OCI-LY1 (cell line): ENCODE measurements around the gene YRDC.

Source experiments
- H2AFZ ChIP-seq: fragments of 200-600 bp; sonication (generic), shearing (Covaris generic); 2 replicates; pipeline ENCODE4 v1.6.0; 2014; ENCODE audit warnings: antibody characterized with exemption, mild to moderate bottlenecking, low read length
- H3F3A ChIP-seq: fragments of 200-600 bp; sonication (generic), shearing (Covaris generic); 2 replicates; pipeline ENCODE4 v1.6.0; 2014; ENCODE audit warnings: mild to moderate bottlenecking, antibody characterized with exemption, low read length, moderate library complexity; ENCODE audit not compliant: insufficient read depth
- H3K27ac ChIP-seq: fragments of 200-600 bp; sonication (generic); 2 replicates; pipeline ENCODE4 v1.5.1; 2014; ENCODE audit warnings: low read length, mixed run types, mild to moderate bottlenecking, low read depth; ENCODE audit not compliant: poor library complexity, severe bottlenecking
- H3K27me3 ChIP-seq: fragments of 200-600 bp; sonication (generic); 2 replicates; pipeline ENCODE4 v1.6.0; 2014; ENCODE audit warnings: antibody characterized with exemption, mild to moderate bottlenecking, low read length, moderate library complexity; ENCODE audit not compliant: insufficient read depth
- H3K36me3 ChIP-seq: fragments of 200-600 bp; sonication (generic); 2 replicates; pipeline ENCODE4 v1.6.1; 2014; ENCODE audit warnings: mild to moderate bottlenecking, antibody characterized with exemption, low read length, moderate library complexity, mixed read lengths; ENCODE audit not compliant: insufficient read depth
- H3K4me1 ChIP-seq: fragments of 200-600 bp; sonication (generic); 2 replicates; pipeline ENCODE4 v1.5.1; 2014; ENCODE audit warnings: mild to moderate bottlenecking, low read length, moderate library complexity; ENCODE audit not compliant: insufficient read depth, severe bottlenecking
- H3K4me2 ChIP-seq: fragments of 200-600 bp; sonication (generic), shearing (Covaris generic); 2 replicates; pipeline ENCODE4 v1.6.1; 2014; ENCODE audit warnings: low read length
- H3K4me3 ChIP-seq: fragments of 200-600 bp; sonication (generic); 2 replicates; pipeline ENCODE4 v1.5.1; 2014; ENCODE audit warnings: low read length, low read depth, mild to moderate bottlenecking, mixed read lengths; ENCODE audit not compliant: poor library complexity, severe bottlenecking
- H3K79me2 ChIP-seq: fragments of 200-600 bp; shearing (Covaris generic); 2 replicates; pipeline ENCODE4 v1.6.1; 2016; ENCODE audit warnings: mixed run types, low read length, mixed read lengths; ENCODE audit not compliant: insufficient read depth
- H3K9ac ChIP-seq: fragments of 200-600 bp; sonication (generic), shearing (Covaris generic); 2 replicates; pipeline ENCODE4 v1.6.1; 2014; ENCODE audit warnings: mild to moderate bottlenecking, low read length, mixed read lengths
- H3K9me2 ChIP-seq: fragments of 200-600 bp; sonication (generic), shearing (Covaris generic); 2 replicates; pipeline ENCODE4 v1.6.1; 2014; ENCODE audit warnings: low read depth, mild to moderate bottlenecking, low read length, mixed read lengths
- H3K9me3 ChIP-seq: fragments of 200-600 bp; shearing (Covaris generic); 2 replicates; pipeline ENCODE4 v1.6.1; 2014; ENCODE audit warnings: low read length, mixed read lengths
- H4K20me1 ChIP-seq: fragments of 200-600 bp; sonication (generic), shearing (Covaris generic); 2 replicates; pipeline ENCODE4 v1.6.0; 2016; ENCODE audit warnings: mild to moderate bottlenecking, low read length; ENCODE audit not compliant: insufficient read depth
- EZH2 ChIP-seq: fragments of 200-600 bp; sonication (generic), shearing (Covaris generic); IDR thresholded peaks from 2 replicates; pipeline ENCODE4 v1.8.0; 2017; ENCODE audit warnings: borderline replicate concordance, mixed run types, mild to moderate bottlenecking, antibody characterized with exemption, low read length, moderate library complexity, mixed read lengths
- TF ChIP-seq, protein P1 (sequence below): fragments of 200-600 bp; sonication (generic), shearing (Covaris generic); IDR thresholded peaks from 2 replicates; pipeline ENCODE4 v1.5.1; 2017; ENCODE audit warnings: mild to moderate bottlenecking, antibody characterized with exemption, low read length, moderate library complexity, mixed read lengths

Gene YRDC

DNA sequence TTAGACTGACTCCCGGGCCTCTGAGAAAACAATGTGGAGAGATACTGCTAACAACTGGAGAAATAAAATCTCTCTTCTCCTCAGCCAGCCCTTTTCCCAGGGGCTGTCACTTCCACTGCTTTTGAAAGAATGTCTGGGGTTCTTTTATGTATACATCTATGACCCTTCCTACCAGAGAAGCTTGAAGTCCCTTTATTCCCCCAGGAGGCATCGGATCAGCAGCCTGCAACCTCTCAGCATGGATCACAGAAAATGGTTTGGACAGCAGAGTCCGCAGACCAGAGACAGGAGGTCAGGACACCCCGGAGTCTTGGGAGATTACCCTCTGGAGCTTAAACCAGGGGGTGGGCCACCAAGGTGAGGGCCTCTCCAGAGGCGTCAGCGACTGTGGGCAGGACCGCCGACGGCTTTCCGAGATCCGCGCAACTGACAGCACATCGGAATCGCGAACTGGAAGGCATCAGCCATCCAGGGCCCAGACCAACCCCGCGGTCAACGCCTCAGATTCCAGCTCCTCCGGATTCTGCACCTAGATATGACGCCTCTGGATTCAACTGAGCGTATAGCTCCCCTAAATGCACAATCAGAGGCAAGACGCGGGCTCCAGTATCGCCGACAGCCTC lies 44.1 kb downstream of the YRDC start:
- Histone ChIP-seq H2AFZ (no peak overlapping the region), H3K27me3 (no peaks in the 10 kb centered on the region), H3K9me2 (no peaks in the 10 kb centered on the region), H3K9me3 (no peaks in the 10 kb centered on the region), H3F3A (no peaks in the 10 kb centered on the region), H3K9ac (no peak overlapping the region), H3K4me2 (no peak overlapping the region), H3K27ac (no peak overlapping the region), H4K20me1 (no peaks in the 10 kb centered on the region), H3K79me2 (no peaks in the 10 kb centered on the region), H3K4me1 (no peaks in the 10 kb centered on the region), H3K36me3 (no peaks in the 10 kb centered on the region), H3K4me3 (no peak overlapping the region)
- TF ChIP-seq EZH2 = no peak
- TF ChIP-seq, protein P1, sequence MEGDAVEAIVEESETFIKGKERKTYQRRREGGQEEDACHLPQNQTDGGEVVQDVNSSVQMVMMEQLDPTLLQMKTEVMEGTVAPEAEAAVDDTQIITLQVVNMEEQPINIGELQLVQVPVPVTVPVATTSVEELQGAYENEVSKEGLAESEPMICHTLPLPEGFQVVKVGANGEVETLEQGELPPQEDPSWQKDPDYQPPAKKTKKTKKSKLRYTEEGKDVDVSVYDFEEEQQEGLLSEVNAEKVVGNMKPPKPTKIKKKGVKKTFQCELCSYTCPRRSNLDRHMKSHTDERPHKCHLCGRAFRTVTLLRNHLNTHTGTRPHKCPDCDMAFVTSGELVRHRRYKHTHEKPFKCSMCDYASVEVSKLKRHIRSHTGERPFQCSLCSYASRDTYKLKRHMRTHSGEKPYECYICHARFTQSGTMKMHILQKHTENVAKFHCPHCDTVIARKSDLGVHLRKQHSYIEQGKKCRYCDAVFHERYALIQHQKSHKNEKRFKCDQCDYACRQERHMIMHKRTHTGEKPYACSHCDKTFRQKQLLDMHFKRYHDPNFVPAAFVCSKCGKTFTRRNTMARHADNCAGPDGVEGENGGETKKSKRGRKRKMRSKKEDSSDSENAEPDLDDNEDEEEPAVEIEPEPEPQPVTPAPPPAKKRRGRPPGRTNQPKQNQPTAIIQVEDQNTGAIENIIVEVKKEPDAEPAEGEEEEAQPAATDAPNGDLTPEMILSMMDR = no peak

DNA sequence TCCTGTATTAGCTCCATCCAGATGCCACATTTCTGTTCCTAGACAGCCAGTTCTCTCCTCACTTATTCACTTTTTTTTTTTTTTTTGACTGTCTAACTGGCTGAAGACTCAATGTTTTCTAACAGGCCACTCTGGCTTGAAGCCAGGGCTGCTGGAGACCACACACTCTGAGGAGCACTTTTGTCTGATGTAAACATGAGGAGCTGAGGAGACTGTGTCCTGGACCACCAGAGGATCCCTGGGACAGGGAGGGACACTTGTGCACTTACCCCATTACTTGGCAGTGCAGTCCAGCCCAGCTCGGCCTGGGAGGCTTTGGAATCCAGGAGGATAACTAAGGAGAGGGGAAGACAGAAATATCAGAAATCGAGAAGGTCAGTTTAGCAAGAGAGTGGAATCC lies 45.5 kb downstream of the YRDC start:
- no peaks in the 10 kb centered on the region for H3K9me2 ChIP-seq
- TF ChIP-seq EZH2 = no peak
- TF ChIP-seq, protein P1 = no peak
- no peak overlapping the region for H3K4me3 ChIP-seq
- no peaks in the 10 kb centered on the region for H3K4me1 ChIP-seq
- H4K20me1 ChIP-seq = no peaks in the 10 kb centered on the region
- no peaks in the 10 kb centered on the region for H3F3A ChIP-seq
- H3K27ac ChIP-seq = no peak overlapping the region
- H3K36me3 ChIP-seq = no peaks in the 10 kb centered on the region
- H3K4me2 ChIP-seq = no peak overlapping the region
- no peaks in the 10 kb centered on the region for H3K9me3 ChIP-seq
- no peak overlapping the region for H2AFZ ChIP-seq
- no peaks in the 10 kb centered on the region for H3K79me2 ChIP-seq
- H3K27me3 ChIP-seq = no peaks in the 10 kb centered on the region
- H3K9ac ChIP-seq = no peak overlapping the region

GRCh38 chr1:37761416-37762095 lies 46.5 kb downstream of the YRDC start:
- Histone ChIP-seq H3K9me3 (no peaks in the 10 kb centered on the region), H3K4me2 (no peak overlapping the region), H3K27ac (no peak overlapping the region), H3K9me2 (no peaks in the 10 kb centered on the region), H2AFZ (no peak overlapping the region), H3F3A (no peaks in the 10 kb centered on the region), H3K9ac (no peak overlapping the region), H3K36me3 (no peaks in the 10 kb centered on the region), H3K4me3 (no peak overlapping the region), H3K27me3 (no peaks in the 10 kb centered on the region), H4K20me1 (no peaks in the 10 kb centered on the region), H3K4me1 (no peaks in the 10 kb centered on the region), H3K79me2 (no peaks in the 10 kb centered on the region)
- no peak for TF ChIP-seq EZH2
- TF ChIP-seq, protein P1 = no peak
